Naive thymus-derived CD4-positive, alpha-beta T cell (primary cell): Measurements from ENCODE around the gene RNF222. TPM values are rescaled to one million over a fixed set of nuclear protein-coding genes. Genes with fewer than 3 reads are reported as not detected.

ENCODE experiments used
- ATAC-seq: fragments of 150-1000 bp; cut with Tn5 transposase; 2 replicates; pipeline ENCODE4 v1.10.0; 2021; ENCODE audit warnings: mild to moderate bottlenecking, moderate library complexity
- CTCF ChIA-PET: fragments of 350-600 bp; sonication (Branson Sonifier 250); formaldehyde crosslinking; loops from one replicate; lab custom pipeline; 2021; ENCODE audit warnings: antibody characterized with exemption; lab: Charles Lee
- POLR2A ChIA-PET: fragments of 350-600 bp; sonication (Branson Sonifier 250); formaldehyde crosslinking; loops from one replicate; lab custom pipeline; 2021; ENCODE audit warnings: antibody characterized with exemption, inconsistent platforms; lab: Charles Lee
- DNase-seq, 9 donors: peaks; one replicate each; pipeline versions ENCODE4 v3.0.0 to v3.0.0-alpha.2; 2020 to 2022; ENCODE audit warnings: mixed read lengths in 1 of 9
- H3K27ac ChIP-seq: one replicate; pipeline ENCODE4 v1.7.0; 2013; ENCODE audit warnings: mild to moderate bottlenecking, low read depth, low read length, moderate library complexity
- H3K27me3 ChIP-seq, 2 donors: one replicate each; pipeline ENCODE4 v1.7.0; 2013; ENCODE audit warnings: low read length in 2 of 2, mild to moderate bottlenecking in 2 of 2, moderate library complexity in 2 of 2; ENCODE audit not compliant: control insufficient read depth in 2 of 2, insufficient read depth in 2 of 2
- H3K36me3 ChIP-seq, 3 experiments: 1 replicate in 2 of 3; 2 replicates in 1 of 3; pipeline ENCODE4 v1.7.0; 2013; ENCODE audit warnings: low read length in 3 of 3, mild to moderate bottlenecking in 3 of 3, moderate library complexity in 1 of 3; ENCODE audit not compliant: insufficient read depth in 3 of 3, control insufficient read depth in 2 of 3
- H3K4me1 ChIP-seq, 2 donors: one replicate each; pipeline ENCODE4 v1.7.0; 2013; ENCODE audit warnings: low read length in 2 of 2, mild to moderate bottlenecking in 2 of 2, moderate library complexity in 1 of 2; ENCODE audit not compliant: control insufficient read depth in 2 of 2, insufficient read depth in 2 of 2
- H3K4me3 ChIP-seq: 2 replicates; pipeline ENCODE4 v1.7.0; 2013; ENCODE audit warnings: mild to moderate bottlenecking, low read length
- H3K9me3 ChIP-seq, 3 experiments: 1 replicate in 2 of 3; 2 replicates in 1 of 3; pipeline ENCODE4 v1.7.0; 2013; ENCODE audit warnings: low read length in 3 of 3; ENCODE audit not compliant: control insufficient read depth in 2 of 3
- H3K27ac Mint-ChIP-seq, 9 donors: one replicate each; pipeline ENCODE4 v1.8.0; 2020 to 2022; ENCODE audit warnings: mixed read lengths in 9 of 9, mild to moderate bottlenecking in 8 of 9, moderate library complexity in 5 of 9, inconsistent platforms in 2 of 9
- H3K27me3 Mint-ChIP-seq, 5 donors: one replicate each; pipeline ENCODE4 v1.8.0; 2021 to 2022; ENCODE audit warnings: mixed read lengths in 5 of 5, mild to moderate bottlenecking in 1 of 5
- H3K36me3 Mint-ChIP-seq, 5 donors: one replicate each; pipeline ENCODE4 v1.8.0; 2020 to 2022; ENCODE audit warnings: mixed read lengths in 5 of 5, mild to moderate bottlenecking in 3 of 5, inconsistent platforms in 1 of 5
- H3K4me1 Mint-ChIP-seq, 7 donors: one replicate each; pipeline ENCODE4 v1.8.0; 2020 to 2022; ENCODE audit warnings: mixed read lengths in 7 of 7, mild to moderate bottlenecking in 3 of 7, inconsistent platforms in 1 of 7
- H3K4me3 Mint-ChIP-seq, 10 donors: one replicate each; pipeline ENCODE4 v1.8.0; 2020 to 2022; ENCODE audit warnings: mild to moderate bottlenecking in 10 of 10, mixed read lengths in 10 of 10, moderate library complexity in 6 of 10, inconsistent platforms in 2 of 10
- H3K9me3 Mint-ChIP-seq, 11 donors: one replicate each; pipeline ENCODE4 v1.8.0; 2020 to 2022; ENCODE audit warnings: mixed read lengths in 11 of 11, mild to moderate bottlenecking in 4 of 11, inconsistent platforms in 1 of 11, moderate library complexity in 1 of 11
- intact Hi-C, 2 donors: fragments of 100-400 bp; cut with micrococcal nuclease; formaldehyde crosslinking; loops; one replicate each; pipeline ENCODE4 v1.15.1; 2023
- polyA plus RNA-seq, 2 donors: library from polyadenylated mRNA; unstranded; fragments of 300-500 nt; fragmentation: Illumina TruSeq; gene quantifications; one replicate each; pipeline ENCODE4 v1.2.3, GENCODE V29; 2021
- total RNA-seq, 6 experiments: library from RNA in 5 of 6; stranded (reverse) in 5 of 6; gene quantifications; 1 replicate in 5 of 6; 2 replicates in 1 of 6; pipeline ENCODE4 v1.2.3 and lab custom pipeline; 2021 to 2026

RNF222 gene, protein sequence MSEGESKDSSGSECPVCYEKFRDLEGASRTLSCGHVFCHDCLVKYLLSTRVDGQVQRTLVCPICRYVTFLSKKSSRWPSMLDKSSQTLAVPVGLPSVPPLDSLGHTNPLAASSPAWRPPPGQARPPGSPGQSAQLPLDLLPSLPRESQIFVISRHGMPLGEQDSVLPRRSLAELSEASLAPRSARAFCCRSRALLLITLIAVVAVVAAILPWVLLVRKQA
- total RNA-seq, result 1 to 10 TPM in 1 of 5 experiments, under 1 TPM in 3, not detected in 1; 0.13 to 1.7 (median 0.52) TPM
- polyA plus RNA-seq, result under 1 TPM; 0.16 to 0.35 TPM
- total RNA-seq (lab: John Stamatoyannopoulos, UW), result 9.0 reads per million, percentile 34 among the genes with 10 or more reads in this experiment

DNA sequence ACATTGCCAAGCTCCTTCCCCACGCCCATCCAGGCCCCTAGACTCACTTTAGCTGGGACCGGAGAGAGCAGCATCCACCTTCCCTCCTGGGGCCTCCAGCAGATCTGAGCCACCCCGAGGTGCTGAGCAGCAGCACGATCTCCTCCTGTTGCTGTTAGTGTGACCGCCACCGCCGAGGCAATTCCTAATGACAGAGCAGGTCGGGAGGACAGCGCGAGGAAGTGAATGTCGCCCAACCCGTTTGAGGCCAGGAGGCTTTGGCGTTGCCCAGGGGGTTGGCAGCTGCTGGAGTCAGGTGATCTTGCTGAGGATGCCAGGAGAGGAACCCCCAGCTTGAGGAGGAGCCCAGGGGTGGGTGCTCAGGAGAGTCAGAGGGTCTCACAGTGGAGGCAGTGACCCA is at the start of gene RNF222:
RNF222 (minus strand) TSS at position 192 of the 400 bp plus-strand sequence. CDS start 4,366 bp downstream, outside the sequence.
- Histone ChIP-seq H3K4me3 (no peak within 1 kb of the TSS), H3K27me3 (no peaks in the 10 kb centered on the region), H3K4me1 (peaks cover 12 to 14% of the 10 kb centered on the region in 2 donors), H3K9me3 (no peaks in the 10 kb centered on the region), H3K27ac (no peak within 1 kb of the TSS), H3K36me3 (no peaks in the 10 kb centered on the region)
- peak within 1 kb of the TSS in 3 of 9 donors; percentile 9 to 66 (median 63) for H3K27ac Mint-ChIP-seq
- H3K4me3 Mint-ChIP-seq, result peak within 1 kb of the TSS in 1 of 10 donors; percentile 47
- no peaks in the 10 kb centered on the region for H3K9me3 Mint-ChIP-seq
- ChIA-PET CTCF (interaction anchor here (0.6 kb wide), 1 partner anchor 72 kb away, joined by 5 read pairs; no protein-coding TSS in a partner anchor), POLR2A (no interaction called here)
- ATAC-seq, result no peak
- H3K36me3 Mint-ChIP-seq, result peaks cover 0 to 1% (median 0%) of the 10 kb centered on the region in 5 donors
- peaks cover 6 to 19% (median 11%) of the 10 kb centered on the region in 7 donors for H3K4me1 Mint-ChIP-seq
- H3K27me3 Mint-ChIP-seq, result peaks cover 10 to 38% (median 29%) of the 10 kb centered on the region in 5 donors
- intact Hi-C loops, result no loop called here
- DNase-seq, result no peak

DNA sequence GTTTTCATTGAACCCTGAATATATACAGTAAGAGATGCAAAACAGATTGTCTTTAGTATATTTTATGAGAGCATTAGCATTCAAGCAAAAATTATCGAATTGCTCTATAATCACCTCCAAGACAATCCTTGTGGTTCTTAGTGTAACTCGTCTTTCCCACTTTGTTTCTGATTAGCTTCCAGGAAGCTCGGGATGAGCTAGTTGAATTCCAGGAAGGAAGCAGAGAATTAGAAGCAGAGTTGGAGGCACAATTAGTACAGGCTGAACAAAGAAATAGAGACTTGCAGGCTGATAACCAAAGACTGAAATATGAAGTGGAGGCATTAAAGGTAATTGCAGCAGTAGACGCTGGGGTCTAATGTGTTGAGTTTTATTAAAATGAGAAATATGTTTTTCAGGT is 47.9 kb upstream of the RNF222 start:
- H3K4me1 Mint-ChIP-seq, result peaks cover 32 to 59% (median 48%) of the 10 kb centered on the region in 7 donors
- intact Hi-C loops, result no loop called here
- H3K36me3 ChIP-seq, result peaks cover 20 to 63% (median 22%) of the 10 kb centered on the region in 3 experiments
- H3K27ac Mint-ChIP-seq, result no peak overlapping the region
- H3K27me3 Mint-ChIP-seq, result no peaks in the 10 kb centered on the region
- H3K27ac ChIP-seq, result no peak overlapping the region
- peaks cover 14 to 16% of the 10 kb centered on the region in 2 donors for H3K4me1 ChIP-seq
- ChIA-PET CTCF (interaction anchor here (1.0 kb wide), 1 partner anchor 35 kb away, joined by 3 read pairs; no protein-coding TSS in a partner anchor), POLR2A (interaction anchor here (0.8 kb wide), 1 partner anchor 9 kb away, joined by 3 read pairs; no protein-coding TSS in a partner anchor)
- H3K27me3 ChIP-seq, result no peaks in the 10 kb centered on the region
- H3K9me3 ChIP-seq, result no peaks in the 10 kb centered on the region
- H3K4me3 Mint-ChIP-seq, result no peak overlapping the region
- DNase-seq (no peak), ATAC-seq (no peak)
- H3K36me3 Mint-ChIP-seq, result peaks cover 0 to 60% (median 34%) of the 10 kb centered on the region in 5 donors
- no peak overlapping the region for H3K4me3 ChIP-seq
- H3K9me3 Mint-ChIP-seq, result peaks cover 0 to 3% (median 0%) of the 10 kb centered on the region in 11 donors

GRCh38 chr17:8444494-8444893 is 46.9 kb upstream of the RNF222 start:
- Histone ChIP-seq H3K36me3 (peaks cover 16 to 55% (median 20%) of the 10 kb centered on the region in 3 experiments), H3K4me3 (no peak overlapping the region), H3K9me3 (no peaks in the 10 kb centered on the region), H3K27me3 (no peaks in the 10 kb centered on the region), H3K4me1 (peaks cover 14 to 20% of the 10 kb centered on the region in 2 donors), H3K27ac (no peak overlapping the region)
- intact Hi-C loops, result no loop called here
- ChIA-PET POLR2A (no interaction called here), CTCF (no interaction called here)
- Mint-ChIP-seq H3K9me3 (peaks cover 0 to 3% (median 0%) of the 10 kb centered on the region in 11 donors), H3K27ac (peak overlapping the region in 1 of 9 donors; percentile 18), H3K27me3 (no peaks in the 10 kb centered on the region), H3K4me3 (peak overlapping the region in 1 of 10 donors; percentile 21), H3K4me1 (peaks cover 40 to 66% (median 55%) of the 10 kb centered on the region in 7 donors), H3K36me3 (peaks cover 0 to 59% (median 29%) of the 10 kb centered on the region in 5 donors)
- no peak for DNase-seq
- no peak for ATAC-seq

DNA sequence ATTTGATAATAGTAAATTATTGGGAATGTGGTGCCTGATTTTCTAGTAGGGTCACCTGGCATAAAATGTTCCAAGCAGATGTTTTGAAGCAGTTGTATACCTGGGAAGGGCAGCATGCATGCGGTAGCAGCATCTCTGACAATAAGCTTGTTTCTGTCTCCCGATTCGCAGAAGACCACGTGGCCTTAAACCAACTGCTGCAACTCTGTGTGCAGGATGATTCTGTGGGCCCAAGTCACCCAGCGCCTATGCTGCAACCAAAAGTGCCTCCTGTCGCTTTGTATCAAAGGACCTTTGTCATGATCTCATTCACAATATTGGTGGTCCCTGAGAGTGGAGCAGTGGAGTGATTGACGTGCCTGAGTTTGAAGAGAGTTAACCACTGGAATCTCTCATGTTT is 46.1 kb upstream of the RNF222 start:
- H3K4me1 Mint-ChIP-seq, result peaks cover 40 to 70% (median 61%) of the 10 kb centered on the region in 7 donors
- Histone ChIP-seq H3K9me3 (no peaks in the 10 kb centered on the region), H3K27me3 (no peaks in the 10 kb centered on the region), H3K27ac (no peak overlapping the region), H3K4me3 (no peak overlapping the region), H3K36me3 (peaks cover 13 to 47% (median 20%) of the 10 kb centered on the region in 3 experiments), H3K4me1 (peaks cover 14 to 20% of the 10 kb centered on the region in 2 donors)
- H3K4me3 Mint-ChIP-seq, result peak overlapping the region in 2 of 10 donors; percentile 21 to 37
- H3K27me3 Mint-ChIP-seq, result no peaks in the 10 kb centered on the region
- H3K27ac Mint-ChIP-seq, result peak overlapping the region in 2 of 9 donors; percentile 16 to 18
- CTCF ChIA-PET, result no interaction called here
- intact Hi-C loops, result no loop called here
- peaks cover 0 to 54% (median 28%) of the 10 kb centered on the region in 5 donors for H3K36me3 Mint-ChIP-seq
- DNase-seq (no peak), ATAC-seq (no peak)
- H3K9me3 Mint-ChIP-seq, result peaks cover 0 to 3% (median 0%) of the 10 kb centered on the region in 11 donors
- POLR2A ChIA-PET, result no interaction called here

GRCh38 chr17:8442310-8442709 is 44.7 kb upstream of the RNF222 start:
- H3K27ac ChIP-seq, result peak overlapping the region; percentile 17

GRCh38 chr17:8441690-8442089 is 44.1 kb upstream of the RNF222 start:
- H3K27ac Mint-ChIP-seq, result peak overlapping the region in 8 of 9 donors; percentile 1 to 81 (median 48)
- H3K9me3 ChIP-seq, result no peaks in the 10 kb centered on the region
- peak overlapping the region in 9 of 10 donors; percentile 3 to 63 (median 38) for H3K4me3 Mint-ChIP-seq
- no peaks in the 10 kb centered on the region for H3K27me3 Mint-ChIP-seq
- no peak for ATAC-seq
- H3K4me1 ChIP-seq, result peaks cover 24 to 37% of the 10 kb centered on the region in 2 donors
- peaks cover 39 to 82% (median 74%) of the 10 kb centered on the region in 7 donors for H3K4me1 Mint-ChIP-seq
- POLR2A ChIA-PET, result interaction anchor here (0.6 to 0.7 kb wide), 3 partner anchors 21 to 531 kb away, joined by 3 to 5 read pairs (median 4); no protein-coding TSS in a partner anchor
- H3K4me3 ChIP-seq, result no peak overlapping the region
- H3K36me3 Mint-ChIP-seq, result peaks cover 1 to 35% (median 12%) of the 10 kb centered on the region in 5 donors
- H3K27ac ChIP-seq, result peak overlapping the region; percentile 17
- DNase-seq, result no peak
- H3K27me3 ChIP-seq, result no peaks in the 10 kb centered on the region
- CTCF ChIA-PET, result no interaction called here
- H3K9me3 Mint-ChIP-seq, result peaks cover 0 to 2% (median 0%) of the 10 kb centered on the region in 11 donors
- intact Hi-C loops, result no loop called here
- peaks cover 5 to 27% (median 11%) of the 10 kb centered on the region in 3 experiments for H3K36me3 ChIP-seq

More at GRCh38 chr17:8442310-8442709, 44.7 kb upstream of the RNF222 start:
- POLR2A ChIA-PET, result no interaction called here
- Histone ChIP-seq H3K4me1 (peaks cover 23 to 33% of the 10 kb centered on the region in 2 donors), H3K9me3 (no peaks in the 10 kb centered on the region), H3K4me3 (no peak overlapping the region), H3K27me3 (no peaks in the 10 kb centered on the region), H3K36me3 (peaks cover 10 to 33% (median 17%) of the 10 kb centered on the region in 3 experiments)
- no peak for DNase-seq
- H3K27me3 Mint-ChIP-seq, result no peaks in the 10 kb centered on the region
- H3K4me3 Mint-ChIP-seq, result peak overlapping the region in 7 of 10 donors; percentile 16 to 63 (median 42)
- CTCF ChIA-PET, result no interaction called here
- ATAC-seq, result no peak
- H3K27ac Mint-ChIP-seq, result peak overlapping the region in 4 of 9 donors; percentile 48 to 81 (median 64)
- H3K4me1 Mint-ChIP-seq, result peaks cover 38 to 82% (median 74%) of the 10 kb centered on the region in 7 donors
- H3K9me3 Mint-ChIP-seq, result peaks cover 0 to 2% (median 0%) of the 10 kb centered on the region in 11 donors
- peaks cover 0 to 42% (median 18%) of the 10 kb centered on the region in 5 donors for H3K36me3 Mint-ChIP-seq
- intact Hi-C loops, result no loop called here
